KBM-7 (cell line): ENCODE results near the gene SLITRK2.
A peak's percentile ranks its signal among the peaks of the same experiment; 100 is the strongest.

Experiments used
- DNase-seq: peaks from one replicate; pipeline ENCODE4 v3.0.0-alpha.2; 2015
- in situ Hi-C: fragments of 300-500 bp; cut with MboI; formaldehyde crosslinking; loops from 2 replicates; pipeline ENCODE4 v1.14.3; 2020; ENCODE audit warnings: low sequenced_read_pairs, low pct_unique_long_range_greater_than_20kb, mixed read lengths

Gene SLITRK2, protein sequence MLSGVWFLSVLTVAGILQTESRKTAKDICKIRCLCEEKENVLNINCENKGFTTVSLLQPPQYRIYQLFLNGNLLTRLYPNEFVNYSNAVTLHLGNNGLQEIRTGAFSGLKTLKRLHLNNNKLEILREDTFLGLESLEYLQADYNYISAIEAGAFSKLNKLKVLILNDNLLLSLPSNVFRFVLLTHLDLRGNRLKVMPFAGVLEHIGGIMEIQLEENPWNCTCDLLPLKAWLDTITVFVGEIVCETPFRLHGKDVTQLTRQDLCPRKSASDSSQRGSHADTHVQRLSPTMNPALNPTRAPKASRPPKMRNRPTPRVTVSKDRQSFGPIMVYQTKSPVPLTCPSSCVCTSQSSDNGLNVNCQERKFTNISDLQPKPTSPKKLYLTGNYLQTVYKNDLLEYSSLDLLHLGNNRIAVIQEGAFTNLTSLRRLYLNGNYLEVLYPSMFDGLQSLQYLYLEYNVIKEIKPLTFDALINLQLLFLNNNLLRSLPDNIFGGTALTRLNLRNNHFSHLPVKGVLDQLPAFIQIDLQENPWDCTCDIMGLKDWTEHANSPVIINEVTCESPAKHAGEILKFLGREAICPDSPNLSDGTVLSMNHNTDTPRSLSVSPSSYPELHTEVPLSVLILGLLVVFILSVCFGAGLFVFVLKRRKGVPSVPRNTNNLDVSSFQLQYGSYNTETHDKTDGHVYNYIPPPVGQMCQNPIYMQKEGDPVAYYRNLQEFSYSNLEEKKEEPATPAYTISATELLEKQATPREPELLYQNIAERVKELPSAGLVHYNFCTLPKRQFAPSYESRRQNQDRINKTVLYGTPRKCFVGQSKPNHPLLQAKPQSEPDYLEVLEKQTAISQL

DNA sequence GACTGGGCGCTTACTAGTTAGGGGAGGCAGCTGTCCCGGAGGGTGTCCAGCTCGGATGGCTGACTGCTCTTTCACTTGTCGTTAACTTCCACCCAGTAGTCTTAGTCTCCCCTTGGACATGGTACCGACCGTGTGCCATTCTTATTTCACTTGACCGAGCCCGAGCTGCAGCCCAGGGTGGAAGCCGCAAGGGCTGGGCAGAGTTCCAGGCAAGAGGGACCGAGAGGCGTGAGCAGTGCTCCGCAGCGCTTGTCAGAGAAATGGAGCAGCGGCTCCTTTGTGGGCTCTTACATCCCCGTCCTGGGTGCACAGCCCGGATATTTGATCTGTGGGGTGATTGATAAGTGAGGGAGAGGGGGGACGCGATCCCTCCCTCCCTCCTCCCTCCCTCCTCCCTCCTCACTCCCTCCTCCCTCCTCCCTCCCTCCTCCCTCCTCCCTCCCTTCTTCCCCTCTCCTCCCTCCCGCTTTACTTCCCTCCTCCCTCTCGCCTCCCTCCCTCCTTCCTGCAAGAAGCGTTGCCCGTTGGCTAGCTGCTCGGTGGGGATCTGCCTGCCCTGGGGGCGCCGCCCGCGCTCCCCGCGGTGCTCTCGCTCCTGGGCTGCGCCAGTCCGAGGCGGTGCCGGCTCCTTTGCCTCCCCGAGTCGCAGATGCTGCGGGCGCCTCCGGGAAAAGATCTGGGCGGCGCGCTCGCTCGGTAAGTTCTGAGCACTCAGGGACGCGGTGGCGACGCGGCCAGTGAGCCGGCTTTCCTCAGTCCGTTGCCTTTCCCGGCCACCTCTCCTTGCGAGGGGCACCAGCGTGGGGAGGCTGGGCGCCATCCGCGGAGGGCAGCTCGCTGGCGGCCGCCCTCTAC lies at the start of gene SLITRK2:
Gene SLITRK2, plus strand, starts transcription at position 499 of the 855 bp plus-strand sequence. CDS start 4,597 bp downstream, outside the sequence.
- no peak for DNase-seq
- in situ Hi-C loops: no loop called here

DNA sequence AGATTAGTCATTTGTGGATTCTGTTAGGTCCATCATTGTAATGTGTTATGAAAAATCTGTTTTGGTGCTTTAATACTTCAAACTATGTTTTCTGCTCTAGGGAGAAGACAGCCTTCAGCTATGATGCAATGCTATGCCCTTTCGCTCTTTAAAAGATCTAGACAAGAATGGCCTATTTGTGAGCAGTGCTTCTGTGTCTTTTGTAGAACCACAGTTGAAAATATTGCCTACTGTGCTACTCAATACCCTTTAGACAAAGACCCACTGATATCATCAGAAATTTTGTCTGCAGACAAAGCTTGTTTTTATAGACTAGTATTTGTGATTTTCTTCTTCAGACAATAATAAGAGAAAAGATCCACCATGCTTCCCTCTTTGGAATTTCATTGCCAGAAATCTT lies 44.6 kb upstream of the SLITRK2 start:
- DNase-seq: no peak
- in situ Hi-C loops: no loop called here

- in situ Hi-C loops: no loop called here
- DNase-seq: no peak
Observed at GRCh38 chrX:145792281-145792680, 25.3 kb upstream of the SLITRK2 start.

GRCh38 chrX:145803508-145803907 lies 14.1 kb upstream of the SLITRK2 start:
- DNase-seq: no peak
- in situ Hi-C loops: no loop called here

- in situ Hi-C loops: no loop called here
- no peak for DNase-seq
Observed at GRCh38 chrX:145813081-145813480, 4.5 kb upstream of the SLITRK2 start.

DNA sequence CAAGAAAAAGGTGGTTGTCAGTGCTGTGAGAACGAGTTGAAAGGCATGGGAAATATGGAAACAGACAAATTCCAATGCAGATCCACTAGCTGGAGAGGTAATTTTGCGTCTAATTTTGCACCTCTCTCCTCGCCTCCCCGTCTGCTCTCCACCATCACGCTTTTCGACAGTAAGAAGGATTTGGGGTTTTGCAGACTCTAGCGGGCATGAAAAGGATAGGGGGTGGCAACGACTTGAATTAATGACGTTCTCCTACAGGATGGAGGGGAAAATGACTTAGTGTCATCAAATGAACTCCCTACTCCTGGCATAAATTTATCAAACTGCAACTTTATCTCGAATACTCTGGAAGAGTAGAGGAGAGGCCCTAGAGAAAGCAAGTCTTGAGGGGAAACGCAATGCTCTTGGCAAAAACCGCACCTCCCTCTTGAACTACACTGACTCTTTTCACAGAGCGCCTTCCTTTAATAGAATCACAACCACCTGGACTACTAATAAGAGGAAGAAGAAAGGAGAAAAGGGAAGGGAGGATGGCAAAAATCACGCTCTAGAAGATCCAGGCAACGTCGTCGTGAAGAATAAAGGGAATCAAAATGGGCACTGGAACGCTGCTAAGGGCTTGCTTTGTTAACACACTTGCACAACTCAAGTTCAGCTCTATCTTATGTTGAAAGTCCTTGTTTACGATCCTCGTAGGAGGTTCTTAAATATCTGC lies 871 bp upstream of the SLITRK2 start:
- in situ Hi-C loops: no loop called here
- DNase-seq: no peak

GRCh38 chrX:145818186-145819113 lies 821 bp downstream of the SLITRK2 start:
- no peak for DNase-seq
- in situ Hi-C loops: no loop called here

DNA sequence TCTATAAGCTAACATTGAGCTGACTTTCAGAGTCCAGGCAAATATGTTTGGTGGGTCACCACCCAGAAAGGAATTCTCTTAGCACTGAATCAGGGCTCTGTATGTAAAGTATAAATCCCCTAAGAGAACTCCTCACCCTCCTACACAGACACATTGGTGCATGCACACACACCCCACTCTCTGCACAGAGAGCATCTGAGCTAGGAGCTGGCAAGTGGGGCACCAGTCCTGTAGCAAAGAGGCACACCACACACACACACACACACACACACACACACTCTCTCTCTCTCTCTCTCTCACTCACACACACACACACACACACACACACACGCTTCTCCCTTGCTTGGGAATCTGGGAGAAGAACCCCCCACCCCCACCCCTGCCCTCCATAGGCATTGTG lies 3.2 kb downstream of the SLITRK2 start:
- in situ Hi-C loops: no loop called here
- DNase-seq: no peak

DNA sequence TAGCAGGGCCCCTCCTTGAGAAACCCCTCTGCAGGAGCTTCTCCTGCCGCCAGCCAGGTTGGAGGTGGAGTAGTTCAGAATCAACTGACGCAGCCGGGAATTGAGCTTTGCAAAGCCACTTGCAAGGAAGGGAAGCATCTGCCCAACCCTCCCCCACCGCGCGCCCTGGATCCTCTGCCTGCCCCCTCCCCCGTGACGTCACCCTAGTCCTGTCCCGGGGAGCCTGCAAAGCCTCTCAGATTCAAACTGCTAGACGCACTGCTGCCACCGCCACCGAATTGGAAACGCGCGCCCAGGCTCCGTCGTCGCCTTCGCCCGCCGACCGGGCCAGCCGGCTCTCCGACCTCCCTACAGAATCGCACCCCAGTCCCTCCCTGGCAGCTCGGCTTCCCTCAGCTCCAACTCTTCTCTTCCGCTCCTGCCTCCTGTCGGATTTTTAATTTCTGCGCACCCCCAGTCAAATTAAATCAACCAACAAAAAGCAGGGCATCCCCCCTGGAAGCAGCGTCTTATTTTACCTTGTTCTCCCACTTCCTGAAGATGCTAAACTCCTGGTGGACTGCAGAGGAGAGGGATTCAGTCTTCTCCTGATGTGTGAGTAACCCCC lies 3.8 kb downstream of the SLITRK2 start:
- no peak for DNase-seq
- in situ Hi-C loops: no loop called here

DNA sequence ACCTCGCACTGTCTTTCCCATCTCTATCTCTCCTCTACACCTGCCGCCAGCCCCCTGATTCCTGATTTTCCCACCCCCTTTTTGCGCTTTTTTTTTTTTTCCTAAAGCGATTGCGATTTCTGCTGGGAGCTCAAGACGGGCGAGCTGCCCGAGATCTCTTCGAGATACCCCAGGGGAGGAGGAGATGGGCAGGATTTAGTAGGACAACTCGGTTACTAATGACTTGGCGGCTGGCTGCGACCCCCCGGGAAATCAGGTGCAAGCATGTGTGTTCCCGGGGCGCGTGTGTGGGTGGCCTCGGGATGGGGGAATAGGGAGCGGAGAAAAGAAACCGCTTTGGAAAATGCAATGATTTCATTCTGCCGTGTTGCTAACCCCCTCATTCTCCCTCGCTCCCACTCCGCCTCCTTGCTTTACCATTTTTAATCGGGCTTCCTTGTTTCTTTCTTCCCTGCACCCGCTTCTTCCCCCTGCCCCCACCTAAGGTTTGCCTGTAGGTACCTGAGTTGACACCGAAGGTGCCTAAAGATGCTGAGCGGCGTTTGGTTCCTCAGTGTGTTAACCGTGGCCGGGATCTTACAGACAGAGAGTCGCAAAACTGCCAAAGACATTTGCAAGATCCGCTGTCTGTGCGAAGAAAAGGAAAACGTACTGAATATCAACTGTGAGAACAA lies 4.4 kb downstream of the SLITRK2 start:
- no peak for DNase-seq
- in situ Hi-C loops: no loop called here

DNA sequence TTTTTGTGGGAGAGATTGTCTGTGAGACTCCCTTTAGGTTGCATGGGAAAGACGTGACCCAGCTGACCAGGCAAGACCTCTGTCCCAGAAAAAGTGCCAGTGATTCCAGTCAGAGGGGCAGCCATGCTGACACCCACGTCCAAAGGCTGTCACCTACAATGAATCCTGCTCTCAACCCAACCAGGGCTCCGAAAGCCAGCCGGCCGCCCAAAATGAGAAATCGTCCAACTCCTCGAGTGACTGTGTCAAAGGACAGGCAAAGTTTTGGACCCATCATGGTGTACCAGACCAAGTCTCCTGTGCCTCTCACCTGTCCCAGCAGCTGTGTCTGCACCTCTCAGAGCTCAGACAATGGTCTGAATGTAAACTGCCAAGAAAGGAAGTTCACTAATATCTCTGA lies 5.5 kb downstream of the SLITRK2 start:
- in situ Hi-C loops: no loop called here
- no peak for DNase-seq

DNA sequence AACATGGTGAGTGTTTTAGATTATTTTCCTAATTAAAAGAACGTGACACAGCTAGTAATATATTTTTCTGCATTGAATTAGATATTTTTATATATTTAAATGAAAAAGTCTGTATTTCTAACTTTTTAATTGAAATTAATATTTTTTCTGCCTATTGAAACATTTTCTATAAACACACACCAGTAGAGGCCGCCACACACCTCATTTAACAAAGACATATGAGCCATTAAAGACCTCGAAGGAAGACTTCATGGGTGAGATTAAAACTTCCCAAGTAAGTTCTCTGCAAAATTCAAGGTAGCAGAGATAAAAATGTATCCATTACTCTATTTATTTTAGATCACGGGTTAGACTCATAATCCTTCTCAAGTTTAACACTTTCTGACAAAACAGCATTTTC lies 8.3 kb downstream of the SLITRK2 start:
- in situ Hi-C loops: no loop called here
- peak; percentile 10 for DNase-seq

GRCh38 chrX:145826466-145826865 lies 8.8 kb downstream of the SLITRK2 start:
- DNase-seq: no peak
- in situ Hi-C loops: no loop called here

DNA sequence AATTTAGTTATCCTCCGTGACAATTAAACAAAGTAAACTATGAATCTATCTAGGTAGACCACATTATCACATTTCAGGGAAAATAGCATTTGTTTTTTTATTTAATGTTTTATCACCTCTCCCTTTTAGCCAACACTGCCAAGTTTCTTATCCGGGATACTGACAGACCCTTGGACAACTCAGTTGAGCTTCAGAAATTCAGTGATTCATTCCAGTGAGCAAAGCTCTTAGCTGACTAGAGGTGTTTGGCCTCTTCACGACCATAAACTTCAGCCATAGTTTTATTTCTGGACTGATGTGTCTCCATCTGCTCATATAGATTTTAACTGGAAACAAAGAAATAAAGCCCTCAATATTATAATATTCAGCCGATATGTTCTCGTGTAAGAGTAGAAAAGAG lies 15.2 kb downstream of the SLITRK2 start:
- in situ Hi-C loops: no loop called here
- DNase-seq: no peak

GRCh38 chrX:145840531-145840930 lies 22.9 kb downstream of the SLITRK2 start:
- no peak for DNase-seq
- in situ Hi-C loops: no loop called here

GRCh38 chrX:145843146-145843904 lies 25.7 kb downstream of the SLITRK2 start:
- no peak for DNase-seq

More at GRCh38 chrX:145843146-145843904, 25.7 kb downstream of the SLITRK2 start:
- in situ Hi-C loops: no loop called here
